ENCODE results near the gene USP11. TPM values are rescaled to one million over a fixed set of nuclear protein-coding genes. Genes with fewer than 3 reads are reported as not detected.
"Not testable (repeated sequence)": the region's sequence is repeated elsewhere in the genome, so short reads cannot be mapped to it uniquely, and the experiment has no call there.

Gene USP11
- total RNA-seq, 2 experiments from 2014 or later = 12.2 to 12.4 TPM

DNA sequence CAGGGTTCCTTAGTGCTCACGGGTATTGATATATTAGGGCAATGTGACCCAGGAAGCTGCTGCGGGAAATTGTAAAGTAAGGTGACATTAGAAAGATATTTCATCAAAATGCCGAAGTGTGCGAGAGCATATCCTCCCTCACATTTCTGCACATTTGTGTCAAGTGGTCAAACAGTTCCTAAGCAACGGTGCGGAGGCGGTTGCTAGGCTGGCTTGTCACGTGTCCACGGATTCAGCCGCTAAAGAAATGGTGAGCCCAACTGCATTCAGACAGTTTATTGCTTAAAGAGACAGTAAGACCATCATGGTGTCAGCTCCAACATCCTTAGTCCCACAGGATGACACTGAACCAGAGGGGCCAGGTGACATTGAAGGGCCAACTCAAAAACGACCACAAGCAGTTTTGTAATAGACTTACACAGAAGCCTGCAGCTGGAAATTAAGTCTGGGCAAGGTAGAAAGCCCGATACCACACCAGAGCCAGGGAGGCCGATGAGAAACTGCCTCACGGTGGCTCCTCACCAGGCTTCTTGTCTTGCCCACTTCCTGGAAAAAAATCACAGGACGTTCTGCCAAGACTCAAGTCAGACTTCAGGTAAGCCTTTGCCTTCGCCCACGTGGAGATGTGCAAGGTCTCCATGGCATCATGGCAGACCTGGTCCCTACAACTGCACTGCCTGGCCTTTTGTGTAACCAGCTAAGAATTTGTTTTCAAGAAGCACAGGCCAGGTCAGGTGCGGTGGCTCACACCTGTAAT lies 50.4 kb downstream of the USP11 start:
- CTCF ChIA-PET = no interaction called here
- DNase-seq = peak; percentile 8
- H3K4me3 Mint-ChIP-seq = no peak overlapping the region
- no peaks in the 10 kb centered on the region for H3K36me3 Mint-ChIP-seq (ENCODE audit: low read depth)
- H3K9me3 Mint-ChIP-seq = no peaks in the 10 kb centered on the region
- no peaks in the 10 kb centered on the region for H3K27me3 Mint-ChIP-seq (ENCODE audit: low read depth)
- no peaks in the 10 kb centered on the region for H3K4me1 Mint-ChIP-seq (ENCODE audit: low read depth)
- no peak overlapping the region for H3K27ac Mint-ChIP-seq
- intact Hi-C loops (cut with micrococcal nuclease) = no loop called here

DNA sequence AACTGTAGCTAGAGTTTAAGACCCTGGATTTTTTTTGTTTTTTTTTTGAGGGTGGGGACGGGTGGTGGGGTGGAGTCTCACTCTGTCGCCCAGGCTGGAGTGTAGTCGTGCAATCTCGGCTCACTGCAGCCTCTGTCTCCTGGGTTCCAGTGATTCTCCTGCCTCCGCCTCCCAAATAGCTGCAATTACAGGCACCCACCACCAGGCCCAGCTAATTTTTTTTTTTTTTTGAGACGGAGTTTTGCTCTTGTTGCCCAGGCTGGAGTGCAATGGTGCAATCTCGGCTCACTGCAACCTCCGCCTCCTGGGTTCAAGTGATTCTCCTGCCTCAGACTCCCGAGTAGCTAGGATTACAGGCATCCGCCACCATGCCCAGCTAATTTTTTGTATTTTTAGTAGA lies 51.8 kb downstream of the USP11 start:
- H3K36me3 Mint-ChIP-seq (ENCODE audit: low read depth); CTCF ChIA-PET; DNase-seq; H3K4me1 Mint-ChIP-seq (ENCODE audit: low read depth); H3K27ac Mint-ChIP-seq; H3K4me3 Mint-ChIP-seq; H3K9me3 Mint-ChIP-seq; H3K27me3 Mint-ChIP-seq (ENCODE audit: low read depth); intact Hi-C loops (cut with micrococcal nuclease): not testable (repeated sequence)

DNA sequence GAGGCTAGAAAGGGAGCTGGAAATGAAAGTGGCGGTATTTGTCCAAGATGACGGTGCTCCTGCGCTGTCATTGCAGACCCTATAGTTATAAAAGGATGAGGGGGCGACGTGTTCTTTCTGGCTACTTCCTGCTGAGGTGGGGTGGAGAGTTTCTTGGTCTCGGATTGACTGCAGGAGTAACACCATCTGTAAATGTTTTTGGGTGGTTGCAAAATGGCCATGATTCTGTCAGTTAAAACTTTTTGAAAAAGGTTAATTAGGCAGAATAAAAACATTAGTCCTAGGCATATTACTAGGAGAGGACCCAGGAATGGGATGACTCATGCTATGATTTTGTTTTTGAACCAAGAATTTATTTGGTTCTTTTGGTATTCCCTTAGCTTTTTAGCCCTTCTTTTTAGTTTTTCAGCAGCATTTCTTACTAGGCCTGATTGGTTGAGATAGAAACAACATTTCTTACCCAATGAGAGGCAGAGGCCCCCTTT lies 53.1 kb downstream of the USP11 start:
- no peak overlapping the region for H3K27ac Mint-ChIP-seq
- intact Hi-C loops (cut with micrococcal nuclease) = no loop called here
- H3K4me3 Mint-ChIP-seq = no peak overlapping the region

DNA sequence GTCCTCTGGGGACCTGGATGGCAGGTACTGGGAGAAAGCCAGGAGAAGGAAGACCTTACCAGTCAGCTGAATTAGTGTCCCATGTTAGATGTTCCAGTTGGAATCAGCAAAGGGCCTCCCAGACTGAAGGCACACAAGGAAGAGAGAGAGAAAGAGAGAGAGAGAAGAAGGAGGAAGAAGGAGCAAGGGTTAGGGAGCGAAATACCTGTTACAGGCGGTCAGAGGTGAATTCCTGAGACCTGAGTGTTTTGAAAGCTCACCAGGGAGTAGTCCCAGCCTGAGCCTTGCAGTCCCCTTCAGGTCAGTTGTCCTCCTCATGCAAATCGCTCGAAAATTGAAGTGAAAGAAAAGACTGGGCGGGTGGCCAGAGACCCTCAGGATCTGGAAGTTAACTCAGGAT lies 60.3 kb downstream of the USP11 start:
- H3K27me3 Mint-ChIP-seq (ENCODE audit: low read depth) = no peaks in the 10 kb centered on the region
- H3K27ac Mint-ChIP-seq = no peak overlapping the region
- H3K4me1 Mint-ChIP-seq (ENCODE audit: low read depth) = no peaks in the 10 kb centered on the region
- no peak for DNase-seq
- intact Hi-C loops (cut with micrococcal nuclease) = no loop called here
- CTCF ChIA-PET = no interaction called here
- H3K9me3 Mint-ChIP-seq = no peaks in the 10 kb centered on the region
- H3K4me3 Mint-ChIP-seq = no peak overlapping the region
- H3K36me3 Mint-ChIP-seq (ENCODE audit: low read depth) = no peaks in the 10 kb centered on the region

More for the DNA sequence above, 53.1 kb downstream of the USP11 start:
- Mint-ChIP-seq H3K9me3 (no peaks in the 10 kb centered on the region), H3K27me3 (ENCODE audit: low read depth) (no peaks in the 10 kb centered on the region), H3K4me1 (ENCODE audit: low read depth) (no peaks in the 10 kb centered on the region), H3K36me3 (ENCODE audit: low read depth) (no peaks in the 10 kb centered on the region)
- CTCF ChIA-PET = interaction anchor here (1.2 kb wide), 1 partner anchor 17 kb away, joined by 3 read pairs; no protein-coding TSS in a partner anchor
- no peak for DNase-seq

DNA sequence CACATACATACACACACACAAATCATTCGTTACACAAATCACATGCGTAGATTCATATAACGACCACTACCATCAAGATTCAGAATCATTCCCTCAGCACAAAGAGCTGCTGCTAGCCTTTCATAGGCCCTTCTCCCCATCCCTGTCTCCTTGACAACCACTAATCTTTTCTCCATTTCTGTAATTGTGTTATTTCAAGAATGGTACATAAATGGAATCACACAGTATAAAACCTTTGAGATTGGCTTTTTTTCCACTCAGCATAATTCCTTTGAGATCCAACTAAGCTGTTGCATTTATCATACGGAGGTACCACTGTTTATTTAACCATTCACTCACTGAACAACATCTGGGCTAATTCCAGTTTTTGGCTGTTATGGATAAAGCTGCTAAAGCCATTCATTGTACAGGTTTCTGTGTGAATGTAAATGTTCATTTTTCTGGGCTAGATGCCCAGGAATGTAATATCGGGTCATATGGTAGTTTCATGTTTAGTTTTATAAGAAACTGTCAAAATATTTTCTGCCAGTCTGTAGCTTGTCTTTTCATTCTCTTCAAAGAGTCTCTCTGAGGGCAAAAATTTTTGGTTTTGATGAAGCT lies 64.1 kb downstream of the USP11 start:
- DNase-seq = no peak
- no peak overlapping the region for H3K4me3 Mint-ChIP-seq
- H3K27me3 Mint-ChIP-seq (ENCODE audit: low read depth) = no peaks in the 10 kb centered on the region
- H3K27ac Mint-ChIP-seq = no peak overlapping the region
- no peaks in the 10 kb centered on the region for H3K4me1 Mint-ChIP-seq (ENCODE audit: low read depth)
- no peaks in the 10 kb centered on the region for H3K36me3 Mint-ChIP-seq (ENCODE audit: low read depth)
- intact Hi-C loops (cut with micrococcal nuclease) = no loop called here
- no peaks in the 10 kb centered on the region for H3K9me3 Mint-ChIP-seq
- CTCF ChIA-PET = no interaction called here

DNA sequence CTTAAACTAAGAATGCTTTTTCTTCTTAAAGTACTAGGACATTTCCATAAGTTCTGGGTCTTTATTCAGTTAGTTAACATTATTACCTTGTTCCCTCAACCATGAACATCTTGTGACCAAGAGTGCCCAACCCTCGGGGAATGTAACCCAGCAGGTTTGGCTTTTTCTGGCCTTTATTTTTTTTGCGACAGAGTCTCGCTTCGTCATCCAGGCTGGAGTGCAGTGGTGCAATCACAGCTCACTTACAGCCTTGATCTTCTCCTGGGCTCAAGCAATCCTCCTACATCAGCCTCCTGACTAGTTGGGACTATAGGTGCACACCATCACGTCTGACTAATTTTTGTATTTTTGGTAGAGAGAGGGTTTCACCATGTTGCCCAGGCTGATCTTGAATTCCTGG lies 65.1 kb downstream of the USP11 start:
- Mint-ChIP-seq H3K9me3 (no peaks in the 10 kb centered on the region), H3K36me3 (ENCODE audit: low read depth) (no peaks in the 10 kb centered on the region), H3K4me1 (ENCODE audit: low read depth) (no peaks in the 10 kb centered on the region), H3K27ac (no peak overlapping the region), H3K27me3 (ENCODE audit: low read depth) (no peaks in the 10 kb centered on the region), H3K4me3 (no peak overlapping the region)
- DNase-seq = no peak
- CTCF ChIA-PET = no interaction called here
- intact Hi-C loops (cut with micrococcal nuclease) = no loop called here

Other genes starting within 250 kb of the USP11 start
- gene RGN, start 154.6 kb upstream of the USP11 start, total RNA-seq = not detected
- gene NDUFB11, start 88.3 kb upstream of the USP11 start, total RNA-seq = 10 to 100 TPM; 85.8 to 87.2 TPM
- gene RBM10, start 87.8 kb upstream of the USP11 start, total RNA-seq = 10 to 100 TPM; 65.4 to 65.5 TPM
- gene UBA1, start 39.2 kb upstream of the USP11 start, total RNA-seq = 100 to 1,000 TPM; 246 to 251 TPM
- 10 to 100 TPM; 85.3 to 88.3 TPM for gene CDK16, start 14.3 kb upstream of the USP11 start, total RNA-seq
- 1 to 10 TPM in 1 of 2 experiments, under 1 TPM in 1; 0.69 to 1.0 TPM for gene ZNF157, start 137.6 kb downstream of the USP11 start, total RNA-seq

Data from activated naive CD4-positive, alpha-beta T cell treated with anti-CD3 and anti-CD28 coated beads for 36 hours (primary cell).